NT2/D1 (cell line): ENCODE results near the gene HUNK.

Experiments used
- SUZ12 ChIP-seq: IDR thresholded peaks from 2 replicates; pipeline ENCODE4 v1.6.1; 2011; ENCODE audit not compliant: insufficient read length, insufficient read depth; ENCODE audit errors: extremely low read depth
- ZNF274 ChIP-seq: IDR thresholded peaks from 2 replicates; pipeline ENCODE4 v1.6.1; 2011; ENCODE audit warnings: mild to moderate bottlenecking, low read depth, low read length

DNA sequence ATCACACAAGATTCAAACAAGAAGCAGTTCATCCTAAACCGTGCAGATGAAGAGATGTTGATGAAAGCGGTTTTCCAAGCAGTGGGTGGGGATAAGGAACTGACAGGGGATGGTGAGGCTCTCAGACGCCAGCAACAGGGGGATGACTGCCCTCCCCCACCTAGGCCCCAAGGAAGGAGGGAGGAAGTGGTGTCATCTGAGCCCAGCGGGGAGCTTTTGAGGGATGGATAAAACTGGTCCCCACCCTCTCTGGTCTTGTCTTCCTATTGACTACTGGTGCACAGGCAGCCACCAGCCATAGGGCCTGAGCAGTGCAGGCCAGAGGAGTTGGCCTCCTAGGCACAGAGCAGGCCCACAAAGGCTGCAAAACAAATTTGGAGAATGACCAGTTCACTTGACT, 175.5 kb downstream of the HUNK start:
- TF ChIP-seq SUZ12 (no peak), ZNF274 (no peak)
